ENCODE results near the gene COL4A5.

COL4A5 gene

GRCh38 chrX:108419401-108419800, 20.2 kb upstream of the COL4A5 start:
- peaks cover 5% of the 10 kb centered on the region for H3K36me3 Mint-ChIP-seq (ENCODE audit: low read depth)
- H3K4me1 Mint-ChIP-seq = no peaks in the 10 kb centered on the region
- DNase-seq = no peak
- H3K27me3 Mint-ChIP-seq (ENCODE audit: low read depth, poor library complexity) = no peaks in the 10 kb centered on the region
- H3K4me3 Mint-ChIP-seq = no peak overlapping the region
- no peak overlapping the region for H3K27ac Mint-ChIP-seq
- TF ChIP-seq CTCF (IDR thresholded peaks at IDR 0.05) = no peak
- no peaks in the 10 kb centered on the region for H3K9me3 Mint-ChIP-seq

GRCh38 chrX:108420481-108420880, 19.2 kb upstream of the COL4A5 start:
- Mint-ChIP-seq H3K4me1 (no peaks in the 10 kb centered on the region), H3K9me3 (no peaks in the 10 kb centered on the region), H3K36me3 (ENCODE audit: low read depth) (peaks cover 9% of the 10 kb centered on the region), H3K27me3 (ENCODE audit: low read depth, poor library complexity) (no peaks in the 10 kb centered on the region), H3K4me3 (no peak overlapping the region), H3K27ac (no peak overlapping the region)
- TF ChIP-seq CTCF (IDR thresholded peaks at IDR 0.05) = no peak
- DNase-seq = no peak

GRCh38 chrX:108426262-108426661, 13.4 kb upstream of the COL4A5 start:
- no peak for DNase-seq
- H3K4me3 Mint-ChIP-seq = no peak overlapping the region
- H3K36me3 Mint-ChIP-seq (ENCODE audit: low read depth) = peaks cover 31% of the 10 kb centered on the region
- TF ChIP-seq CTCF (IDR thresholded peaks at IDR 0.05) = no peak
- peak overlapping the region; percentile 49 for H3K27ac Mint-ChIP-seq
- no peaks in the 10 kb centered on the region for H3K9me3 Mint-ChIP-seq
- H3K4me1 Mint-ChIP-seq = peaks cover 6% of the 10 kb centered on the region
- no peaks in the 10 kb centered on the region for H3K27me3 Mint-ChIP-seq (ENCODE audit: low read depth, poor library complexity)

- no peak for TF ChIP-seq CTCF (IDR thresholded peaks at IDR 0.05)
- Mint-ChIP-seq H3K27me3 (ENCODE audit: low read depth, poor library complexity) (peaks cover 3% of the 10 kb centered on the region), H3K4me3 (no peak overlapping the region), H3K9me3 (no peaks in the 10 kb centered on the region), H3K27ac (no peak overlapping the region), H3K4me1 (peaks cover 42% of the 10 kb centered on the region), H3K36me3 (ENCODE audit: low read depth) (peaks cover 14% of the 10 kb centered on the region)
- DNase-seq = no peak
These were observed 4.4 kb upstream of the COL4A5 start for GRCh38 chrX:108435261-108435660.

- Mint-ChIP-seq H3K4me3 (peak overlapping the region; percentile 99), H3K9me3 (no peaks in the 10 kb centered on the region), H3K36me3 (ENCODE audit: low read depth) (peaks cover 11% of the 10 kb centered on the region), H3K4me1 (peaks cover 54% of the 10 kb centered on the region), H3K27ac (no peak overlapping the region), H3K27me3 (ENCODE audit: low read depth, poor library complexity) (peaks cover 3% of the 10 kb centered on the region)
- no peak for DNase-seq
- no peak for TF ChIP-seq CTCF (IDR thresholded peaks at IDR 0.05)
These were observed 2.1 kb upstream of the COL4A5 start for GRCh38 chrX:108437349-108438109.

GRCh38 chrX:108438110-108438623, 1.5 kb upstream of the COL4A5 start, which contains the start of gene COL4A6:
Gene COL4A6, minus strand, starts transcription at chrX:108438422. Its CDS starts 226 bp downstream, at chrX:108438196.
- Mint-ChIP-seq H3K36me3 (ENCODE audit: low read depth) (peaks cover 12% of the 10 kb centered on the region), H3K4me1 (peaks cover 60% of the 10 kb centered on the region), H3K4me3 (peak within 1 kb of the TSS; percentile 99), H3K9me3 (peaks cover 5% of the 10 kb centered on the region), H3K27me3 (ENCODE audit: low read depth, poor library complexity) (peaks cover 3% of the 10 kb centered on the region), H3K27ac (peak within 1 kb of the TSS; percentile 97)
- TF ChIP-seq CTCF (IDR thresholded peaks at IDR 0.05) = no peak
- peak; percentile 82 for DNase-seq

Measured in nephron progenitor cell (in vitro differentiated cells).